Measurements from ENCODE around the gene TMEM8B. TPM values are rescaled to one million over a fixed set of nuclear protein-coding genes. Genes with fewer than 3 reads are reported as not detected.
A peak's percentile ranks its signal among the peaks of the same experiment; 100 is the strongest.
"Not testable (repeated sequence)": the region's sequence is repeated elsewhere in the genome, so short reads cannot be mapped to it uniquely, and the experiment has no call there.

The TMEM8B gene
- total RNA-seq, 1 donor from 2014 or later: 3.9 TPM

- DNase-seq (ENCODE audit: low spot score): no peak
Measured at GRCh38 chr9:35867538-35867937, 38.5 kb downstream of the TMEM8B start.

DNA sequence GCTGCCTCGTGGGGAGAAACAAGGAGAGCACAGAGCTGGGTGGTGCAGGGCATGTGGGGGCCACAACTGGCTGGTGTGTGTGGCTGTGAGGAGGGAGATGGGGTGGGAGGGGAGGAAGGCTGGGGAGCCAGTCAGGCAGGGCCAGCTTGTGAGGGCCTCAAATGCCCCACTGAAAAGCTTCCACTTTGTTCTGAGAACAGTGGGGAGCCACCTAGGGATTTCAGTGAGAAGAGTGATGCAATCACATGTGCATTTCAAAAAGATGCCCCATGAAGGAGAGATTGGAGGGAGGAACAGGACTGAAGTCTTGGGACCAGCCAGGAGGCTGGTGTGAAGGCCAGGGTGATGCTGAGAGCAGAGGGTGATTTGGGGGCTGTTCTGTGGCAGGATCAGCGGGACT lies 39.9 kb downstream of the TMEM8B start:
- no peak for DNase-seq (ENCODE audit: low spot score)

DNA sequence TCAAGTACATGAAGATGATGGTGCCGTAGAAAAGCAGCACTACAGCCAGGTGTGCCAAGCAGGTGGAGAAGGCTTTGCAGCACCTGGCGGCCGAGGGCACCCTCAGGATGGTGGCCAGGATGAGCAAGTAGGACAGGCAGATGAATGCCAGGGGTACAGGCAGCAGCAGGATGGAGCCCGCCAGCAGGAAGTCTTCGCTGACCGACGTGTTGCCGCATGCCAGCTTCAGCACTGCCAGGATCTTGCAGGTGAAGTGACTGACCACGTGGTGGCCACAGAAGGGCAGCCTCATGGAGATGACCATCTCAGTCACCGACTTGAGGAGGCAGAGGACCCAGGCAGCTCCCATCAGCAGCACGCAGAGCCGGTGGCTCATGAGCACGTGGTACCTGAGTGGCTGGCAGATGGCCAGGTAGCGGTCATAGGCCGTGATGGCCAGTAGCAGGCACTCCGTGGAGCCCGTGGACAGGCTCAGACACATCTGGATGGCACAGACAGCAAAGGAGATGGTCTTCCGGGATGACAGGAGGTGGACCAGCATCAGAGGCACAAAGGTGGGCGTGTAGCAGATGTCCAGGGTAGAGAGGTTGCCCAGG lies 40.7 kb downstream of the TMEM8B start:
- no peak for DNase-seq (ENCODE audit: low spot score)

GRCh38 chr9:35870351-35870923 lies 41.4 kb downstream of the TMEM8B start, which contains the start of gene OR13J1:
OR13J1 (minus strand) TSS chr9:35870401; CDS start chr9:35870401, 0 bp downstream.
- no peak for DNase-seq (ENCODE audit: low spot score)

DNA sequence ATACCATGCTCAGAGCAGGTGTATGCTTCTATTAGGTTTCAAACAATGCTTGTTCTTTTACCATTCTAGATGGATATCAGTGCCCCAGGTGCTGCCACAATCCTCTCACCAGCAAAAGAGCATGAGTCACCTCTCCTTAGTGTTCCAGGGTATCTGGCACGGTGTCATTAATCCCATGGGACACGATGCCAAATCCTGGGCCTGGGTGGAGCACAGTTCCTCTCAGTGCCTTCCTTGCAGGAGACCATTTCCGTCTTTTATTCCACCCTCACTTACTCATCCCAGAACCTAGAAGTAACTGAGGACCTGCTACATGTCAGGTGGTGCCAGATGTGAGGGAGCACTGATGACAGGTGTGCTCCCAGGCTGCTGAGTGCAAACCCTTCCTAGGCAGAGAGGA lies 42.5 kb downstream of the TMEM8B start:
- DNase-seq (ENCODE audit: low spot score): no peak

DNA sequence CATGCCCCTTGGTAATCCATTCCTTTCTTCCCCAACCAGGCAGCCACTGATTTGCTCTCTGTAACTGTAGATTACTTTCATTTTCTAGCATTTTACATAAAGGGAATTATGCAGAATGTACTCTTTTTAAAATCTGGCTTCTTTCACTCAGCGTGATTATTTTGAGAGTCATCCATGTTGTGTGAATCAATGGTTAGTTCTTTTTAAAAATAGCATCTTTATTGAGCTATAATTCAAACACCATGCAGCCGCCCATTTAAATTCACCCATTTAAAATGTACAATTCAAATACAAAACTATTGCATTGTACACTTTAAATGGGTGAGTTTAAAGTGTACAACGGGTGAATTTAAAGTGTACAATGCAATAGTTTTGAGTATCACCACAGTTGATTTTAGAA lies 43.5 kb downstream of the TMEM8B start:
- DNase-seq (ENCODE audit: low spot score): no peak

GRCh38 chr9:35882263-35882848 lies 53.3 kb downstream of the TMEM8B start:
- DNase-seq (ENCODE audit: low spot score): peak; percentile 82

- DNase-seq (ENCODE audit: low spot score): peak; percentile 13
Measured at GRCh38 chr9:35882996-35883395, 54.0 kb downstream of the TMEM8B start.

DNA sequence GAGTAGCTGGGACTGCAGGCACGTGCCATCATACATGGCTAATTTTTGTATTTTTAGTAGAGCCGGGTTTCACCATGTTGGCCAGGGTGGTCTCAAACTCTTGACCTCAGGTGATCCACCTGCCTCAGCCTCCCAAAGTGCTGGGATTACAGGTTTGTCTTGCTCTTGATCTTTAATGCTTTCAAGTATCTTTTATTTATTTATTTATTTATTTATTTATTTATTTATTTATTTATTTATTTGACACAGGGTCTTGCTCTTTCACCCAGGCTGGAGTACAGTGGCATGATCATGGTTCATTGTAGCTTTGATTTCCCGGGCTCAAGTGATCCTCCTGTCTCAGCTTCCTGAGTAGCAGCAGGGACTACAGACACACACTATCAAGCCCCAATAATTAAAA lies 55.9 kb downstream of the TMEM8B start:
- not testable (repeated sequence) for DNase-seq (ENCODE audit: low spot score)

DNA sequence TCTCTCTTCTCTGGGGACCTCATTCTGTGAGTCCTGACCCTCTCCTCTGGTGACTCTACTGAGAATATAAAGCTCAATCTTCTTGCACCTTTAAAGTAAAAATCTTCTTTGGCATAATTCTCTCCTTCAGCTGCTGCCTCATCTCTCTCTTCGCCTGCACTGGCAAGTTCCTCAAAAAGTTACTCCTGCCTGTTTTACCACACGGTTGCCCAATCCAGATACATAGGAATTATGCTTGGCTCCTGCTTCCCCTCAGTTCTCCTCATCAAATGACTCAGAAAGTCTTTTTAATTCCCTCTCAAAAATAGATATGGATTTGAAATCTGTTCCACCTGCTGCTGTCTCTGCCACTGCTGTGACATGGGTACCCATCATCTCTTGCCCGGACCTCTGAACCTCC lies 62.6 kb downstream of the TMEM8B start:
- DNase-seq (ENCODE audit: low spot score): no peak

DNA sequence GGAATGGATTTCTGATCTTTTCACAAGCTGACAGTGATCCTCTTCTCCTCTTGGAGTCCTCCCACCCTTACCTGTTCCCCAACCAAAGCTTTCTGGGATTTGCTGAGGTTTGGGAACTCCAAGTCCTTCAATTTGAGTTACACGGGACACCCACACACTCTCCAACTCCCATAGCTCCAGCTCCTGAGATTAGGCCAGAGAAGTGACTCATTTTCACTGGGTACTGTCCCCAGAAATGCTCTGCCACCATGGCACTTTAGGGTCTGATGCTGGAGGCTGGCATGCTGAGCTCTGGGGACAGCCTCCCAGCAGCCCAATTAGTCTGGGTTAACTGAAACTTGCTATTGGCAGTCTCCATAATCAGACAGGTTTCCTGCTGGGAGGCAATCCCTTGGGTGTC lies 63.0 kb downstream of the TMEM8B start:
- DNase-seq (ENCODE audit: low spot score): no peak

DNA sequence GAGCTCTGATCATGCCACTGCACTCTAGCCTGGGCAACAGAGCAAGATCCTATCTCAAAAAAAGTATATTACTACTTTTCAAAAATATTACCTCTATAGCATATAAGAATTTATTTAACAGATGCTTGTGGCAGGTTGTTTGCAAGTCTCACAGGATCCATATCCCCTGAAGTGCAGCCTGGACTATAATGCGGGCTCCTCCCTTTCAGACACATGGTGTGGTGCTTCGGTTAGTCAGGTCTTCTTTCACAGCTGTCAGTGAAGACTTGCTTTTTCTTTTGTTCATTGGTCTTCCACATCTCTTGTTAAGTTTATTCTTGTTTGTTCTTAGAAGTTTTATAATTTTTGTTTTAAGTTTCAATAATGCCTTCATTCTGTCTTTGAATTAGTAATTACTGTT lies 67.5 kb downstream of the TMEM8B start:
- no peak for DNase-seq (ENCODE audit: low spot score)

DNA sequence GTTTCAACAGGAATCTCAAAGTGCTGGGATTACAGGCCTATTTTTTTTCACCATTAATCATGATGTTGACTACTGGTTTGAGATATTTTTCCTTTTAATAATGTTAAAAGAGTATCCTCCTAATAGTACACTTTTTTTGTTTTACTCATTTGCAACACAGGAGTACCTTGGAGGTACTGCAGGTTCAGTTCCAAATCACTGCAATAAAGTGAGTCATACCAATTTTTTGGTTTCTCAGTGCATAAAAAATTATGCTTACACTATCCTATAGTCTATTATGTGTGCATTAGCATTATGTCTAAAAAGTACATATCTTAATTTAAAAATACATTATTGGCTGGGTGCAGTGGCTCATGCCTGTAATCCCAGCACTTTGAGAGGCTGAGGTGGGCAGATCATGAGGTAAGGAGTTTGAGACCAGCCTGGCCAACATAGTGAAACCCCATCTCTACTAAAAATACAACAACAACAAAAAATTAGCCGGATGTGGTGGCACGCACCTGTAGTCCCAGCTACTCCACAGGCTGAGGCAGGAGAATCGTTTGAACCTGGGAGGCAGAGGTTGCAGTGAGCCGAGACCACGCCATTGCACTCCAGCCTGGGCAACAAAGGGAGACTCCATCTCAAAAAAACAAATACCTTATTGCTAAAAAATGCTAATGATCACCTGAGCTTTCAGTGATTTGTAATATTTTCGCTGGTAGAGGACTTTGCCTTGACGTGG lies 68.5 kb downstream of the TMEM8B start:
- not testable (repeated sequence) for DNase-seq (ENCODE audit: low spot score)

DNA sequence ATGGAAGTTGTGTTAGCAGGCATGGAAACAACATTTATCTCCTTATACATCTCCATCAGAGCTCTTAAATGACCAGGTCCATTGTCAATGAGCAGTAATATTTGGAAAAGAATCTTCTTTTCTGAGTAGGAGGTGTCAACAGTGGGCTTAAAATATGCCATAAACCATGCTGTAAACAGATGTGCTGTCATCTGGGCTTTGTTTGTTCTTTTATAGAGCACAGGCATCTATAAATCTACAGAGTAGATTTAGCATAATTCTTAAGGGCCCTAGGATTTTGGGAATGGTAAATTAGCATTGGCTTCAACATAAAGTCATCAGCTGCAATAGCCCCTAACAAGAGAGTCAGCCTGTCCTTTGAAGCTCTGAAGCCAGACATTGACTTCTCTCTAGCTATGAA lies 69.3 kb downstream of the TMEM8B start:
- DNase-seq (ENCODE audit: low spot score): no peak

DNA sequence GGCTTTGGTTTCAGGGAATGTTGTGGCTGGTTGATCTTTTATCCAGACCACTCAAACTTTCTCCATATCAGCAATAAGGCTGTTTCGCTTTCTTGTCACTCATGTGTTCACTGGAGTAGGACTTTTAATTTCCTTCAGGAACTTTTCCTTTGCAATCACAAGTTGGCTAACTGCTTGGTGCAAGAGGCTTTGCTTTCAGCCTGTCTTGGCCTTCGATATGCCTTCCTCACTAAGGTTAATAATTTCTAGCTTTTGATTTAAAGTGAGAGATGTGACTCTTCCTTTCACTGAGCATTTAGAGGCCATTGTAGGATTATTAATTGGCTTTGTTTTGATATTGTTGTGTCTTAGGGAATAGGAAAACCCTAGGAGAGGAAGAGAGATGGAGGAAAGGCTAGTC lies 70.0 kb downstream of the TMEM8B start:
- DNase-seq (ENCODE audit: low spot score): no peak

DNA sequence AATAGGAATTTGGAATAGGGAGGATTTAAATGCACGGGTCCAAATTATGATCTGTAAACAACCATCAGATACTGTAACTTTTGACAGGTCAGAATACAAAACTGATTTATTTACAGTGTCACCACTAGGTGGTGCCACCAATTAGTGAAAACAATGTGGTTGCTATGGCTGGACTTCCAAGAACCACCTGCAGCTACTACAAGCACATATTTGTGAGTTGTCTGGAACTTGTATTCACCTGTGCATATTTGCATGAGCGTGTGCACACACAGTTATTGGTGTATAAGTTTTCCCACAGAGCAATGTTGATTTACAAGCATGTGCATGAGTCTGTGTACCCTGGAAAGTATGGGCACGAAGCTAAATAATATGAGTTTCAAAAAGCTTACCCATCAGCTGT lies 74.0 kb downstream of the TMEM8B start:
- DNase-seq (ENCODE audit: low spot score): peak; percentile 71

DNA sequence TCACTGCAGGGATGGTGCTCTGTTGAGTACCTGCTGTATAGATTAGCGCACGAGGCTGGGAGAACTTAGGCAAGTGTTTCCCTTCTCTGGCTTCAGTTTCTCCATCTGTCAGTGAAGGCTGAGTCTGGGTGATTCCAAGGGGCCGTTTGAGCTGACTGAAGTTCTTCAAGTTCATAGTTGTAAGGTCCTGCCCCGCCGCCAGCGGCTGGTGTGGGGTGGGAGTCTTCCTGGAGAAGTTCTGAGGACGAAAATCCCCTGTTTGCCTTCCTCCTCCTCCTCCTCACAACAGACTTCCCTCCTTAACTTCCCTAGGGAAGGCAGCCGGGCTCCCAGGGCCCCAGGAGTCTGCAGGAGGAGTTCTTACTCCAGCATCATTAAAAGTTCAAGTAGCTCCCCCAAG lies 75.3 kb downstream of the TMEM8B start:
- no peak for DNase-seq (ENCODE audit: low spot score)

- DNase-seq (ENCODE audit: low spot score): peak; percentile 59
Measured at GRCh38 chr9:35905051-35905781, 76.2 kb downstream of the TMEM8B start.

GRCh38 chr9:35905912-35906679 lies 77.1 kb downstream of the TMEM8B start, which contains the start of gene HRCT1:
HRCT1 (plus strand) TSS chr9:35906202; CDS start chr9:35906288, 86 bp downstream.
- DNase-seq (ENCODE audit: low spot score): peak; percentile 98

GRCh38 chr9:35906923-35907699 lies 78.1 kb downstream of the TMEM8B start:
- peak; percentile 93 for DNase-seq (ENCODE audit: low spot score)

All from umbilical cord (tissue), 2 donors.